Esophagus (tissue), 2 donors: ENCODE data around the gene TMTC1. TPM values are rescaled to one million over a fixed set of nuclear protein-coding genes. Genes with fewer than 3 reads are reported as not detected.

ENCODE experiments used
- H3K27ac ChIP-seq, 2 donors: one replicate each; pipeline ENCODE4 v1.5.1; 2013; ENCODE audit warnings: low read depth in 2 of 2, mild to moderate bottlenecking in 2 of 2, inconsistent platforms in 1 of 2, low read length in 1 of 2, moderate library complexity in 1 of 2
- H3K27me3 ChIP-seq, 2 donors: one replicate each; pipeline ENCODE4 v1.6.1; 2013; ENCODE audit warnings: low read length in 2 of 2, control low read depth in 1 of 2, mild to moderate bottlenecking in 1 of 2; ENCODE audit not compliant: insufficient read depth in 2 of 2, control insufficient read depth in 1 of 2
- H3K36me3 ChIP-seq, 2 donors: one replicate each; pipeline ENCODE4 v1.6.1; 2013; ENCODE audit warnings: low read length in 1 of 2; ENCODE audit not compliant: control insufficient read depth in 2 of 2, insufficient read depth in 2 of 2
- H3K4me1 ChIP-seq, 2 donors: one replicate each; pipeline ENCODE4 v1.6.1; 2013; ENCODE audit warnings: low read length in 1 of 2; ENCODE audit not compliant: control insufficient read depth in 2 of 2, insufficient read depth in 2 of 2
- H3K4me3 ChIP-seq, 2 donors: one replicate each; pipeline ENCODE4 v1.5.1; 2013; ENCODE audit warnings: low read length in 2 of 2, mild to moderate bottlenecking in 2 of 2, low read depth in 1 of 2, moderate library complexity in 1 of 2
- H3K9me3 ChIP-seq, 2 donors: one replicate each; pipeline ENCODE4 v1.6.1; 2013; ENCODE audit warnings: mild to moderate bottlenecking in 2 of 2, low read depth in 1 of 2, low read length in 1 of 2, moderate library complexity in 1 of 2; ENCODE audit not compliant: control insufficient read depth in 2 of 2, insufficient read depth in 1 of 2
- WGBS, 2 donors: extraction: QIAGEN DNeasy Blood & Tissue Kit; methylation state at CpG; one replicate each; pipeline ENCODE4 v1.1.7; 2013; 5-methylcytosine and 5-hydroxymethylcytosine counted together
- polyA plus RNA-seq, 2 donors: library from polyadenylated mRNA; stranded (reverse); fragments of 200-250 nt; gene quantifications; one replicate each; pipeline ENCODE4 v1.2.3, GENCODE V29; 2013
- donor health status: healthy with polysubstance abuse.
- donor health status: Bipolar disorder and iron deficiency.

The TMTC1 gene
- polyA plus RNA-seq, 2 donors, result 1.3 to 1.6 TPM

DNA sequence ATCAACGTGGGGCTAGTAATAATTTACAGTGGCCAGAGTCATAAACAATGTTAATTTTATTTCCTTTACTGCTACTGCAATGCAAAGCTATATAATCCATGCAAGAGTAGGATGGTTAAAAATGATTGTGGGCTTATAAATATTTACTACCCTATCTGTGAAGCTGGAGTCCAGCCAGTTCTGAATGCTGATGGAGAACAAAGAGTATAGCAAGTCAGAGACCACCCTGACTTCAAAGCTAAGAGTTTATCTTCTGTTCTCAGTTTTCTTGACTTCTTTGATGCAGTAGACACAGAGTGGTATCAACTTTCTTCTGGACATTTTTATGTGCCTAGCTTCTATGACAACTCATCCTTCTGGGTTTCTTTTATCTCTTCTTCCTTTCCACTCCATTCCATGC lies 252.3 kb downstream of the TMTC1 start:
- H3K4me1 ChIP-seq, result no peaks in the 10 kb centered on the region
- H3K27me3 ChIP-seq, result no peaks in the 10 kb centered on the region
- H3K27ac ChIP-seq, result no peak overlapping the region
- no peak overlapping the region for H3K4me3 ChIP-seq
- no peaks in the 10 kb centered on the region for H3K9me3 ChIP-seq
- no peaks in the 10 kb centered on the region for H3K36me3 ChIP-seq
- WGBS, 2 donors, result 33 to 63% methylated on average over 1 of the region's 1 CpG

DNA sequence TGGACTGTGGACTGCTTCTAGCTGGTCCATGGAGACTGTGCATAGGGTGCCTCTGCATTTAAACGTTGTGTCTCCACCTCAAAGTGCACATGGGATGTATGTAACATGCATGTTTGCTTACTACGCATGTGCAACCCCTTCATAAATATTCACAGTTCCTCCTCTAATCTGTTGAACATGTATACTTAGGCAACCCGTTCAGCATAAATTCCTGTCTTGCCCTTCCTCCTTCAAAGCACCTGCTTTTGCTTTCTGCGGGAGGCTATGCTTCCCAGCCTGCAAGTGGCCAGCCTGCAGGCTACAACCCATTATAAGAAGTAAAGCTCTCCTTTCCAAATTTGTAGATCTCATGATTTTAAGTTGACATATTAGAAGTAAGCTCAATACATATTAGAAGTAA lies 253.3 kb downstream of the TMTC1 start:
- H3K27ac ChIP-seq, result no peak overlapping the region
- H3K9me3 ChIP-seq, result no peaks in the 10 kb centered on the region
- no peaks in the 10 kb centered on the region for H3K27me3 ChIP-seq
- WGBS, 2 donors, result 88 to 91% methylated on average over 4 of the region's 4 CpGs
- H3K4me1 ChIP-seq, result no peaks in the 10 kb centered on the region
- no peak overlapping the region for H3K4me3 ChIP-seq
- H3K36me3 ChIP-seq, result no peaks in the 10 kb centered on the region

DNA sequence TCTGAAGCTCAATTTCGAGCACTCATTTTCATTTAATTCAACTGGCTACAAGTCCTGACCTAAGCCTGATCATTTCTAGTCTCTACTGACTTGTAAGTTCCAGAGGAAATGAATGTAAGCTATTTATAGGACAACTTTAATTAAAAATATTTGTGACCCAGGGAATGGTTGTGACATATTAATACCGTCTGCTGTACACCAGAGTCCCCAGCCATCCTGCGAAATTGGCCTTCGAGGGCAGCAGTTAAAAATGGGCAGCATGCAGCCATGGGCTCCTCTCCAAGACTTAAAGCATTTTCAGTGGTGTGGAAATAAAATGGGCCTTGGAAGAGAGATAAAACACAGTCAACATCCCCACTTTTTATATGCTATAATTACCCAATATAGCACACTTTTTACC lies 255.6 kb downstream of the TMTC1 start:
- Histone ChIP-seq H3K4me3 (no peak overlapping the region), H3K27ac (no peak overlapping the region), H3K9me3 (no peaks in the 10 kb centered on the region), H3K4me1 (no peaks in the 10 kb centered on the region), H3K27me3 (no peaks in the 10 kb centered on the region), H3K36me3 (no peaks in the 10 kb centered on the region)
- 71 to 77% methylated on average over 4 of the region's 4 CpGs for WGBS, 2 donors

DNA sequence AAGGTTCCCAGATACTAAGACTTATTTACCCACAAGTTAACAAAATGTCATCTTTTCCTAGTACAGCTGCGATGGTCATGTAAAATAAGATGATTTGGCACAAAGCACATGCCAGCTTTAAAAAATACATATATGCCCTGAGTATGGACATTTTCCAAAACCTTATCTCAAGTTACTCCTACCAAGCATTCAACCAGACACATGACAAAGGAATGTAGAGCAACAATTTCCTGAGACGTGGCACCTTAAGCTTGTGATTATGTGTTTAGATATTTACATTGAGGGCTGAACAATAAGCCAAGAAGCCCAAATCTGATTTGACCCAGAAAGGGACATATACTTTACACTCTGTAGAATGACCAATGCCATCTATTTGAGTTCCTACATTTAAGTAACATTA lies 261.8 kb downstream of the TMTC1 start:
- no peaks in the 10 kb centered on the region for H3K9me3 ChIP-seq
- H3K36me3 ChIP-seq, result no peaks in the 10 kb centered on the region
- H3K27ac ChIP-seq, result no peak overlapping the region
- 67 to 75% methylated on average over 2 of the region's 2 CpGs for WGBS, 2 donors
- no peaks in the 10 kb centered on the region for H3K4me1 ChIP-seq
- H3K4me3 ChIP-seq, result no peak overlapping the region
- no peaks in the 10 kb centered on the region for H3K27me3 ChIP-seq

DNA sequence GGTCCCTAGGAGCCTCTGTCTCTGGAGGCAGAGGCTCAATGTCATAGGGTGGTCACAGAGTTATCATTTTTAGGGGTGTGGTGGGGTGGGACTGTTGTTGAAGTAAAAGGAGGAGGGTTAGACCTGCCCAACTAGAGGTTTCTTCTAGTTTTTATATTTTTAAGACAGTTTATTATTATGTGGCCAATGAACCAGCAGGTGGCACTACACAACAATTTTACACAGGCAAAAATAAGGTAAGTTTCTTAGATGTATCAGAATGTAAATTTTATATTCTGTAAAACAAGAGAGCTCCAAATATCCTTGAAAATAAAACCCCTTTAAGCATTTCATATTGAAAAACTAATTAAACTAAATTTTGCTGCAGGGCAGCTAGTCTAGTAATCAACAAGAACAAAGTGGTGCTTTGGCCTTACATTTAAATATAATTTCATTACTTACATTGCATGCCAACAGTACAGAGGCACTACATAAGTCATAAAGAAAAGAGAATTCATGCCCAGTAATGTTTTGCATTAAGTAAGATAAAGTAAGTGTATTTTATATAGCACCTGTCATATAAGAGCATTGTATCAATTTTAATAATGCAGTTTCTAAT lies 264.1 kb downstream of the TMTC1 start:
- Histone ChIP-seq H3K36me3 (peaks cover 0 to 2% of the 10 kb centered on the region in 2 donors), H3K27ac (no peak overlapping the region), H3K9me3 (no peaks in the 10 kb centered on the region), H3K4me1 (no peaks in the 10 kb centered on the region), H3K4me3 (no peak overlapping the region), H3K27me3 (no peaks in the 10 kb centered on the region)

DNA sequence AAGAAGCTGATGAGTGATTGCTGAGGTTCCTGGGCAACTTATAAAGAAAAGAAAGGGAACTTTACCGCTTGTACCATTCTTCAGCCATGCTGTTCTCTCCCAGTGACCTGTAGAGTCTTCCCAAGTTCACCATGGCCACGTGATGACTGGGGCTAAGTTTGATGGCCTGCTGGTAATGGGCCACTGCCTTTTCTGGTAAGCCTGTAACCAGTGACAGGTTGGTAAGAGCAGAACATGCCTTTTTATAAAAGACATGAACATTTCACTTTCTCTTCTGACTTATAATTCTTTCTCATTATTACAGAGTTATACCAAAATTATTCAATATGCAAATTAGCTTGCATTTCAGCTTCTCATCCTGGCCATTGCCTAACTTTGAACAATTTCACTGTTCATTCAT lies 265.3 kb downstream of the TMTC1 start:
- WGBS, 2 donors, result 81 to 89% methylated on average over 2 of the region's 2 CpGs
- peaks cover 0 to 2% of the 10 kb centered on the region in 2 donors for H3K36me3 ChIP-seq

DNA sequence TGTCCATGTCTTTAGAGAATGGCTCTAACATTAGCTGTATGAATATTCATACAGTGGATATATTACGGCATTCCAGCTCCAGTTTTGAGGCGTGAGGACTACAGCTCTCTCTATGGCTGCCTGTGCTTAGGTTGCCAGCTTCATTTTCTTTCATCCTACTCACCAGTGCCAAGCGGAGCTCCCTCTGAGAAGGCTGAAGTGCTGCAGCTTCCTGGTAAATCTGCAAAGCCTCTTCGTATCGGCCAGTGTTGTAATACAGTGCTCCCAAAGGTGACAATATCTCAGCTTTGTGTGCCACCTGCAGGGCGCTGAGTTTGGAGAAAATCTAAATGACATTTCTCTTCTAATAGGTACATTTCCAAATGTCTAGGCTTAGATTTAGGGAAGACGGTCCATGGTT lies 266.5 kb downstream of the TMTC1 start:
- Histone ChIP-seq H3K36me3 (peaks cover 0 to 2% of the 10 kb centered on the region in 2 donors), H3K27me3 (no peaks in the 10 kb centered on the region), H3K4me1 (no peaks in the 10 kb centered on the region), H3K27ac (no peak overlapping the region), H3K9me3 (no peaks in the 10 kb centered on the region), H3K4me3 (no peak overlapping the region)
- WGBS, 2 donors, result 67 to 88% methylated on average over 7 of the region's 7 CpGs

More for the DNA sequence above, 265.3 kb downstream of the TMTC1 start:
- no peaks in the 10 kb centered on the region for H3K4me1 ChIP-seq
- no peak overlapping the region for H3K4me3 ChIP-seq
- no peaks in the 10 kb centered on the region for H3K27me3 ChIP-seq
- H3K27ac ChIP-seq, result no peak overlapping the region
- H3K9me3 ChIP-seq, result no peaks in the 10 kb centered on the region

DNA sequence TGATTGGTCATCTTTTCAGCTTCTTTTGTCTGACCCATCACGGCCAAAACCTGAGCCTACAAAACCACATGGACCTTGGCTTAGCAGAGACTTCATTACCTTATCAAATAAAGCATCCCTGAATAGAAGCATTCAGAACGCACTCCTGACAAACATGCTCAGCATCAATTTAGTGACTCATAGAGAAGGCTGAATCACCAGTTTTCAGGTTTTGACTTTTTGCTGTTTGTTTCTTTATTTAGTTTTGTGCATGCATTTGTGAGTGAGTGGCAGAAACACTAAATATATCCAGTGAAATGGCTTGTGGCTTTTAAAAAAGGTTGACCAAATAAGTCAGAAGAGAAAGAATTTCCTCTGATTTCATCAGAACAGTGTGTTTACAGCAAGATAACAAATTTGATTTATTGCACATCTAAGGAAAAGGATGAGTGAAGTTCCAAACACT lies 267.3 kb downstream of the TMTC1 start:
- Histone ChIP-seq H3K4me3 (no peak overlapping the region), H3K36me3 (peaks cover 0 to 2% of the 10 kb centered on the region in 2 donors), H3K9me3 (no peaks in the 10 kb centered on the region), H3K4me1 (no peaks in the 10 kb centered on the region), H3K27me3 (no peaks in the 10 kb centered on the region), H3K27ac (no peak overlapping the region)
- 62 to 65% methylated on average over 2 of the region's 2 CpGs for WGBS, 2 donors

DNA sequence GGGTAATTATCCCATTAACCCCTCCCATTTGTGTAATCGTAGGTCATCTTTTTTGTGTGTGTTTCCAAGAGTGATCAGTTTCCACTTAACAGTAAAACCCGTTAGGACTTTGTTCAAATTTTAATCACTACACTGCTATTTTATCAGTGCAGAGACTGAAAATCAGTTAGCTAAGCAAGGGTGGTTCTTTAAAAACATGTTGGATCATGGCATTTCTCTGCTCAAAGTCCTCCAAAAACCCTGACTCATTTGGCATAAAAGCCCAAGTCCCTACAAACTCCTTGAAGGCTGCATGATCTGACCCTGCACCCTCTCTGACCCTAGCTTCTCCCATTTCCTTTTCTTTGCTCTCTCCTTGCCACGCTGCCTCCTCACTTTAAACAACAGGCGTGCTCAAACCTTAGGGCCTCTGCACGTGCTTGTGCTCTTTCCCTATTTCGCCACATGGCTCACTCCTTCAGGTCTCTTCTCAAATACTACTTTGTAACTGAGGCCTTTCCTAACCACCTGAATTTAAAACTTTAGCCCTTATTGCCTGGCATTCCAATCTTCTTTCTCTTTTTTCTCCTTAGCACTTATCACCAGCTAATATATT lies 273.1 kb downstream of the TMTC1 start:
- no peaks in the 10 kb centered on the region for H3K27me3 ChIP-seq
- no peak overlapping the region for H3K27ac ChIP-seq
- 55 to 56% methylated on average over 6 of the region's 6 CpGs for WGBS, 2 donors
- H3K4me3 ChIP-seq, result no peak overlapping the region
- H3K36me3 ChIP-seq, result peaks cover 0 to 5% of the 10 kb centered on the region in 2 donors
- H3K9me3 ChIP-seq, result no peaks in the 10 kb centered on the region
- no peaks in the 10 kb centered on the region for H3K4me1 ChIP-seq

DNA sequence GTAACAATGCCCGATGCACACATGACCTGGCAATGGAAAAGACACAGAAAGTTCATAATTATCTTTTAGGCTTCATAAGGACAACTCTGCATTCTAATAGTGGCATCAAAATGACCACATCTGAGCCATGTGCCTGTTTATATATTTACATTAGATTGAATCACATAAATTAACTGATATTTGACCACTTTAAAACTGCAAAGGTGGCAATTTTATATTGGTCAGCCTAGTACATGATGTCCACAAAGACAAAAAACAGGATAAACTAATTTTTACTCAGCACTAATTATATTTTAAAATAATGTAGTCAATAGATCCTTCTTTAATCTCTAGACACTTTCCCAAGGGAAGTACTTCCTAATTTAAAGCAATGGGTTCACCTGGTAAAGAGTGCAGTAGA lies 274.2 kb downstream of the TMTC1 start:
- peaks cover 0 to 5% of the 10 kb centered on the region in 2 donors for H3K36me3 ChIP-seq
- H3K4me3 ChIP-seq, result no peak overlapping the region
- H3K4me1 ChIP-seq, result no peaks in the 10 kb centered on the region
- no peaks in the 10 kb centered on the region for H3K27me3 ChIP-seq
- no peaks in the 10 kb centered on the region for H3K9me3 ChIP-seq
- H3K27ac ChIP-seq, result no peak overlapping the region
- 94% methylated on average over 1 of the region's 1 CpG for WGBS, 2 donors
